Measurements from ENCODE around the gene HIGD2B. TPM values are rescaled to one million over a fixed set of nuclear protein-coding genes. Genes with fewer than 3 reads are reported as not detected.

HIGD2B gene
- total and polyA plus RNA-seq, 2 of the 13 experiments (the other 11 are each of a cell fraction or from before 2014, with no cell fraction given), result not detected

DNA sequence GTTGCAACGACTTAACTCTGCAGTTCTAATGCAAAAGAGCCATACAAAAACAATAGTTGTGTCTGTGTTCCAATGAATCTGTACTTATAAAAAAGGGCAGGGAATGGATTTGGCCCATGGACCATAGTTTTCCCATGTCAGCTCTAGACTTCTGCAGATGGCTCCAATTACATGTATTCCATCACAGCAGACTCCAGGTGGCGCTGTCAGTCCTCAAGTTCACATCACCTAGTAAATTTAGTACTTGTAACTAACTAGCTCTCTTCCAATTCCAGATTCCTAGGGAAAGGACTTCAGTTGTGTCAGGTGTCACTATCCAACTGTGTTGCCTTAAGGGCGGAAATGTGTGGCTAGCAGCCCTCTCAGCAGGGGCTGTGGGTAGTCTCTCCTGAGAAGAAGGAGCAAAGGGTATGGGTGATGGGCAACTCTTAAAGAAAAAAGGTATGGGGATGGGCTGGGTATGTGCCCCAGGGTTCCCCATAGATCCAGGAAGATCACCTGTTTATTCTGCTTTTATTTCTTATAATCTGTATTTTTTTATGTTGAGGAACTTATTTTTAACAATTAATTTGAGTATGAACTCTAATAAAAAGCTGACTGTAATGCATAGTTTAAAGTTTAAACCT is 36.2 kb upstream of the HIGD2B start:
- intact Hi-C loops (cut with micrococcal nuclease; ENCODE audit: unreplicated experiment) (loop anchor here (2.0 to 5.0 kb wide), 2 partner anchors 60 to 359 kb away; partner anchors contain the start of gene ADPGK), in situ Hi-C loops (cut with HindIII; ENCODE audit: extremely low pct_ligation_motif_present, low pct_unique_long_range_greater_than_20kb) (no loop called here)
- ChIA-PET CTCF (ENCODE audit: low intra/inter-chr PET ratio, low total read pairs) (interaction anchor here (1.1 to 2.4 kb wide), 4 partner anchors 75 to 552 kb away, joined by 3 to 13 read pairs (median 4); no protein-coding TSS in a partner anchor), POLR2A (no interaction called here)
- H3K27me3 ChIP-seq (ENCODE audit: control insufficient read depth in 1 of 2, insufficient read depth in 2 of 2, low read length in 2 of 2), result no peaks in the 10 kb centered on the region
- ATAC-seq (peak; percentile 57), DNase-seq (ENCODE audit: low spot score) (peak; percentile 56), FAIRE-seq (peak; percentile 72)
- H3K4me2 ChIP-seq (ENCODE audit: low read depth, low read length), result no peak overlapping the region
- no peak overlapping the region for H3K4me3 ChIP-seq (replicated peaks in 1 of 3; ENCODE audit: insufficient read depth in 1 of 3, low read depth in 2 of 3, low read length in 3 of 3)
- BruUV-seq (replicated peaks), result no TSS peak
- peaks cover 3 to 5% of the 10 kb centered on the region in 2 experiments; a peak in 1 of 5 replicates for H3K36me3 ChIP-seq (replicated peaks in 1 of 2; ENCODE audit: control insufficient read depth in 1 of 2, insufficient read depth in 2 of 2, low read length in 2 of 2)
- H3K4me1 ChIP-seq (ENCODE audit: insufficient read depth, low read length), result peaks cover 13% of the 10 kb centered on the region
- H3K79me2 ChIP-seq (ENCODE audit: insufficient read depth, low read length), result no peaks in the 10 kb centered on the region
- H2AFZ ChIP-seq (ENCODE audit: low read length), result no peak overlapping the region
- 29% methylated on average over 3 of the region's 3 CpGs for WGBS (ENCODE audit: low lambda C conversion rate)
- H3K9me3 ChIP-seq (ENCODE audit: low read length), result no peaks in the 10 kb centered on the region
- no peaks in the 10 kb centered on the region for H4K20me1 ChIP-seq (ENCODE audit: insufficient read depth, low read length)
- no peak overlapping the region for H3K27ac ChIP-seq (ENCODE audit: extremely low read length, insufficient read depth, low read length)
- no peak overlapping the region for H3K9ac ChIP-seq (ENCODE audit: insufficient read depth, low read depth, low read length)
- no peak for TF ChIP-seq ZNF674 (CRISPR knock-in tag; IDR thresholded peaks at IDR 0.05; ENCODE audit: low read depth)
- TF ChIP-seq, protein P1, sequence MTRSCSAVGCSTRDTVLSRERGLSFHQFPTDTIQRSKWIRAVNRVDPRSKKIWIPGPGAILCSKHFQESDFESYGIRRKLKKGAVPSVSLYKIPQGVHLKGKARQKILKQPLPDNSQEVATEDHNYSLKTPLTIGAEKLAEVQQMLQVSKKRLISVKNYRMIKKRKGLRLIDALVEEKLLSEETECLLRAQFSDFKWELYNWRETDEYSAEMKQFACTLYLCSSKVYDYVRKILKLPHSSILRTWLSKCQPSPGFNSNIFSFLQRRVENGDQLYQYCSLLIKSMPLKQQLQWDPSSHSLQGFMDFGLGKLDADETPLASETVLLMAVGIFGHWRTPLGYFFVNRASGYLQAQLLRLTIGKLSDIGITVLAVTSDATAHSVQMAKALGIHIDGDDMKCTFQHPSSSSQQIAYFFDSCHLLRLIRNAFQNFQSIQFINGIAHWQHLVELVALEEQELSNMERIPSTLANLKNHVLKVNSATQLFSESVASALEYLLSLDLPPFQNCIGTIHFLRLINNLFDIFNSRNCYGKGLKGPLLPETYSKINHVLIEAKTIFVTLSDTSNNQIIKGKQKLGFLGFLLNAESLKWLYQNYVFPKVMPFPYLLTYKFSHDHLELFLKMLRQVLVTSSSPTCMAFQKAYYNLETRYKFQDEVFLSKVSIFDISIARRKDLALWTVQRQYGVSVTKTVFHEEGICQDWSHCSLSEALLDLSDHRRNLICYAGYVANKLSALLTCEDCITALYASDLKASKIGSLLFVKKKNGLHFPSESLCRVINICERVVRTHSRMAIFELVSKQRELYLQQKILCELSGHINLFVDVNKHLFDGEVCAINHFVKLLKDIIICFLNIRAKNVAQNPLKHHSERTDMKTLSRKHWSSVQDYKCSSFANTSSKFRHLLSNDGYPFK (CRISPR knock-in tag; IDR thresholded peaks at IDR 0.05; ENCODE audit: borderline replicate concordance), result no peak
- TF ChIP-seq, protein P2, sequence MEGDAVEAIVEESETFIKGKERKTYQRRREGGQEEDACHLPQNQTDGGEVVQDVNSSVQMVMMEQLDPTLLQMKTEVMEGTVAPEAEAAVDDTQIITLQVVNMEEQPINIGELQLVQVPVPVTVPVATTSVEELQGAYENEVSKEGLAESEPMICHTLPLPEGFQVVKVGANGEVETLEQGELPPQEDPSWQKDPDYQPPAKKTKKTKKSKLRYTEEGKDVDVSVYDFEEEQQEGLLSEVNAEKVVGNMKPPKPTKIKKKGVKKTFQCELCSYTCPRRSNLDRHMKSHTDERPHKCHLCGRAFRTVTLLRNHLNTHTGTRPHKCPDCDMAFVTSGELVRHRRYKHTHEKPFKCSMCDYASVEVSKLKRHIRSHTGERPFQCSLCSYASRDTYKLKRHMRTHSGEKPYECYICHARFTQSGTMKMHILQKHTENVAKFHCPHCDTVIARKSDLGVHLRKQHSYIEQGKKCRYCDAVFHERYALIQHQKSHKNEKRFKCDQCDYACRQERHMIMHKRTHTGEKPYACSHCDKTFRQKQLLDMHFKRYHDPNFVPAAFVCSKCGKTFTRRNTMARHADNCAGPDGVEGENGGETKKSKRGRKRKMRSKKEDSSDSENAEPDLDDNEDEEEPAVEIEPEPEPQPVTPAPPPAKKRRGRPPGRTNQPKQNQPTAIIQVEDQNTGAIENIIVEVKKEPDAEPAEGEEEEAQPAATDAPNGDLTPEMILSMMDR (CRISPR knock-in tag; IDR thresholded peaks at IDR 0.05), result peak; percentile 82
- no peak for TF ChIP-seq NFYB (CRISPR knock-in tag; IDR thresholded peaks at IDR 0.05)
- TF ChIP-seq, protein P3, sequence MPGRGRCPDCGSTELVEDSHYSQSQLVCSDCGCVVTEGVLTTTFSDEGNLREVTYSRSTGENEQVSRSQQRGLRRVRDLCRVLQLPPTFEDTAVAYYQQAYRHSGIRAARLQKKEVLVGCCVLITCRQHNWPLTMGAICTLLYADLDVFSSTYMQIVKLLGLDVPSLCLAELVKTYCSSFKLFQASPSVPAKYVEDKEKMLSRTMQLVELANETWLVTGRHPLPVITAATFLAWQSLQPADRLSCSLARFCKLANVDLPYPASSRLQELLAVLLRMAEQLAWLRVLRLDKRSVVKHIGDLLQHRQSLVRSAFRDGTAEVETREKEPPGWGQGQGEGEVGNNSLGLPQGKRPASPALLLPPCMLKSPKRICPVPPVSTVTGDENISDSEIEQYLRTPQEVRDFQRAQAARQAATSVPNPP (CRISPR knock-in tag; IDR thresholded peaks at IDR 0.05), result no peak
- no peak for TF ChIP-seq JUNB (CRISPR knock-in tag; IDR thresholded peaks at IDR 0.05; ENCODE audit: borderline replicate concordance)
- TF ChIP-seq ZNF468 (CRISPR knock-in tag; IDR thresholded peaks at IDR 0.05), result no peak
- TF ChIP-seq ZNF530 (CRISPR knock-in tag; IDR thresholded peaks at IDR 0.05; ENCODE audit: low read depth), result no peak
- TF ChIP-seq ZNF17 (CRISPR knock-in tag; IDR thresholded peaks at IDR 0.05), result no peak
- TF ChIP-seq, protein P4, sequence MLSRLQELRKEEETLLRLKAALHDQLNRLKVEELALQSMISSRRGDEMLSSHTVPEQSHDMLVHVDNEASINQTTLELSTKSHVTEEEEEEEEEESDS (CRISPR knock-in tag; IDR thresholded peaks at IDR 0.05; ENCODE audit: borderline replicate concordance), result no peak
- TF ChIP-seq, protein P5, sequence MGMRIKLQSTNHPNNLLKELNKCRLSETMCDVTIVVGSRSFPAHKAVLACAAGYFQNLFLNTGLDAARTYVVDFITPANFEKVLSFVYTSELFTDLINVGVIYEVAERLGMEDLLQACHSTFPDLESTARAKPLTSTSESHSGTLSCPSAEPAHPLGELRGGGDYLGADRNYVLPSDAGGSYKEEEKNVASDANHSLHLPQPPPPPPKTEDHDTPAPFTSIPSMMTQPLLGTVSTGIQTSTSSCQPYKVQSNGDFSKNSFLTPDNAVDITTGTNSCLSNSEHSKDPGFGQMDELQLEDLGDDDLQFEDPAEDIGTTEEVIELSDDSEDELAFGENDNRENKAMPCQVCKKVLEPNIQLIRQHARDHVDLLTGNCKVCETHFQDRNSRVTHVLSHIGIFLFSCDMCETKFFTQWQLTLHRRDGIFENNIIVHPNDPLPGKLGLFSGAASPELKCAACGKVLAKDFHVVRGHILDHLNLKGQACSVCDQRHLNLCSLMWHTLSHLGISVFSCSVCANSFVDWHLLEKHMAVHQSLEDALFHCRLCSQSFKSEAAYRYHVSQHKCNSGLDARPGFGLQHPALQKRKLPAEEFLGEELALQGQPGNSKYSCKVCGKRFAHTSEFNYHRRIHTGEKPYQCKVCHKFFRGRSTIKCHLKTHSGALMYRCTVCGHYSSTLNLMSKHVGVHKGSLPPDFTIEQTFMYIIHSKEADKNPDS (CRISPR knock-in tag; IDR thresholded peaks at IDR 0.05), result no peak
- 0 out of 2 replicates have a peak, but pooled peaks have one; percentile 14 for TF ChIP-seq ISL2 (CRISPR knock-in tag; IDR thresholded peaks at IDR 0.05)
- TF ChIP-seq ZNF441 (CRISPR knock-in tag; IDR thresholded peaks at IDR 0.05; ENCODE audit: borderline replicate concordance), result no peak
- TF ChIP-seq STAG1 (CRISPR knock-in tag; IDR thresholded peaks at IDR 0.05), result peak; percentile 71
- TF ChIP-seq SMC3 (IDR thresholded peaks at IDR 0.05; ENCODE audit: low read length), result peak; percentile 57; the same call in 1 of the 2 replicates
- peak; percentile 38; the same call in 1 of the 2 replicates for TF ChIP-seq SIX1 (CRISPR knock-in tag; IDR thresholded peaks at IDR 0.05; ENCODE audit: borderline replicate concordance)
